HUES48 (cell line): Measurements from ENCODE around the gene ALPG.
"Not testable (repeated sequence)": the region's sequence is repeated elsewhere in the genome, so short reads cannot be mapped to it uniquely, and the experiment has no call there.

Experiments used
- H3K27ac ChIP-seq: one replicate; pipeline ENCODE4 v1.7.0; 2013; ENCODE audit warnings: low read depth, low read length, inconsistent platforms
- H3K27me3 ChIP-seq: 2 replicates; pipeline ENCODE4 v1.6.1; 2013; ENCODE audit warnings: mild to moderate bottlenecking, low read length; ENCODE audit not compliant: control insufficient read depth, insufficient read depth
- H3K36me3 ChIP-seq: 2 replicates; pipeline ENCODE4 v1.6.1; 2013; ENCODE audit warnings: low read length; ENCODE audit not compliant: control insufficient read depth, insufficient read depth
- H3K4me1 ChIP-seq: 2 replicates; pipeline ENCODE4 v1.6.1; 2013; ENCODE audit warnings: mild to moderate bottlenecking, low read length; ENCODE audit not compliant: control insufficient read depth, insufficient read depth
- H3K4me3 ChIP-seq: 2 replicates; pipeline ENCODE4 v1.5.1; 2013; ENCODE audit warnings: mild to moderate bottlenecking, low read depth, low read length
- H3K9ac ChIP-seq: 2 replicates; pipeline ENCODE4 v1.6.1; 2013; ENCODE audit warnings: mild to moderate bottlenecking, low read depth, low read length, moderate library complexity
- H3K9me3 ChIP-seq: 2 replicates; pipeline ENCODE4 v1.6.1; 2013; ENCODE audit warnings: low read length; ENCODE audit not compliant: control insufficient read depth, insufficient read depth

Gene ALPG

DNA sequence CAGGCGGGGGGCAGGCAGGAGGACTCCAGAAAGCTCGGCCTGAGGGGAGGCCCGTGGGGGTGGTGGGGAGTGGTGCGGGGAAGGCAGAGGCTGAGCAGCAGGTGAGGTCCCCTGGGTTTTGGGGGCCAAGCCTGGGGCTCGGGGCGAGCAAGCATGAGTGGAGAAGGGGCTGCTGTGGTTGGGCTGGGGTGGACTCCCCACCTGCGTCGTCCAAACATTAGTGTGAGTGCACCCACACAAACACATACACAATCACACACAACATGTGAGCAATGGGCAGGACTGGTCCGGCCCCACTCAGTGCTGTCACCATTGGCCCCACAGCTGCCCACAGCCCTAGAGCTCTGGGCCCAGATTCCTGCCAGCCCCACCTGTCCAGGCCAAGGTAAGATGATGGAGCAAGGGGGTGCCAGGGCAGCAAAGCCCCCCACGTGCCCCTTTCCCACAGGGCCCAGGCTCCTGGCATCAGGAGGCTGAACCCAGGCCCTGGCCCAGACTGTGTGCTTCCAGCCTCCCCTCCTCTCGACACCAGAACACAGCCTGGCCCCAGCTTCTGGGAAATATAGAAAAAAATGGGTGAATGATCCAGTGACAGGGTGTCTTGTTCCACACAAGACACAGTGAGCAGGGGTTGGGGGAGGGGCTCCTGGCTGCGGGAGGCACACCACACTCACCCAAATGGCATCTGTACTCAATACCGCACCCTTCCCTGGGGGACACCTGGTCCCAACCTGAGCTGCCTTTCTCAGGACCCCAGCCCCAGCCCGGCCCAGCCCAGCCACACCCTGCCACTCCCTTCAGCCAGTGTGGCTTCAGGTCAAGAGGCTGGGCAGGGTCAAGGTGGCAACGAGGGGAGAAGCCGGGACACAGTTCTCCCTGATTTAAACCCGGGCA, 28.6 kb upstream of the ALPG start:
- Histone ChIP-seq H3K4me3 (no peak overlapping the region), H3K27ac (no peak overlapping the region), H3K4me1 (peaks cover 18% of the 10 kb centered on the region), H3K9me3 (no peaks in the 10 kb centered on the region), H3K9ac (no peak overlapping the region), H3K27me3 (0 out of 2 replicates have a peak, but pooled peaks cover 5% of the 10 kb centered on the region), H3K36me3 (no peaks in the 10 kb centered on the region)

DNA sequence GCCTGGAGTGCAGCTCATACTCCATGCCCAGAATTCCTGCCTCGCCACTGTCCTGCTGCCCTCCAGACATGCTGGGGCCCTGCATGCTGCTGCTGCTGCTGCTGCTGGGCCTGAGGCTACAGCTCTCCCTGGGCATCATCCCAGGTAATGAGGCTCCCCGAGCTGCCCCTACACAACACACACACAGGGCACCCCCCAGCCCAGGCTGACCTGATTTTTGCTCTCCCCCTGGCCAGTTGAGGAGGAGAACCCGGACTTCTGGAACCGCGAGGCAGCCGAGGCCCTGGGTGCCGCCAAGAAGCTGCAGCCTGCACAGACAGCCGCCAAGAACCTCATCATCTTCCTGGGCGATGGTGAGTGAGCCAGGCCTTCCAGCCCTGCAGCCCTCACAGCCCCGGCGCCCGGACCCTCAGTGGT, 27.9 kb upstream of the ALPG start, which contains the start of gene ALPP:
TSS of gene ALPP (plus strand) at position 17 of the 417 bp plus-strand sequence. CDS start at position 69, 52 bp downstream.
- H3K4me3 ChIP-seq, H3K36me3 ChIP-seq, H3K9ac ChIP-seq, H3K27me3 ChIP-seq, H3K27ac ChIP-seq, H3K9me3 ChIP-seq: not testable (repeated sequence)
- peaks cover 18% of the 10 kb centered on the region for H3K4me1 ChIP-seq

DNA sequence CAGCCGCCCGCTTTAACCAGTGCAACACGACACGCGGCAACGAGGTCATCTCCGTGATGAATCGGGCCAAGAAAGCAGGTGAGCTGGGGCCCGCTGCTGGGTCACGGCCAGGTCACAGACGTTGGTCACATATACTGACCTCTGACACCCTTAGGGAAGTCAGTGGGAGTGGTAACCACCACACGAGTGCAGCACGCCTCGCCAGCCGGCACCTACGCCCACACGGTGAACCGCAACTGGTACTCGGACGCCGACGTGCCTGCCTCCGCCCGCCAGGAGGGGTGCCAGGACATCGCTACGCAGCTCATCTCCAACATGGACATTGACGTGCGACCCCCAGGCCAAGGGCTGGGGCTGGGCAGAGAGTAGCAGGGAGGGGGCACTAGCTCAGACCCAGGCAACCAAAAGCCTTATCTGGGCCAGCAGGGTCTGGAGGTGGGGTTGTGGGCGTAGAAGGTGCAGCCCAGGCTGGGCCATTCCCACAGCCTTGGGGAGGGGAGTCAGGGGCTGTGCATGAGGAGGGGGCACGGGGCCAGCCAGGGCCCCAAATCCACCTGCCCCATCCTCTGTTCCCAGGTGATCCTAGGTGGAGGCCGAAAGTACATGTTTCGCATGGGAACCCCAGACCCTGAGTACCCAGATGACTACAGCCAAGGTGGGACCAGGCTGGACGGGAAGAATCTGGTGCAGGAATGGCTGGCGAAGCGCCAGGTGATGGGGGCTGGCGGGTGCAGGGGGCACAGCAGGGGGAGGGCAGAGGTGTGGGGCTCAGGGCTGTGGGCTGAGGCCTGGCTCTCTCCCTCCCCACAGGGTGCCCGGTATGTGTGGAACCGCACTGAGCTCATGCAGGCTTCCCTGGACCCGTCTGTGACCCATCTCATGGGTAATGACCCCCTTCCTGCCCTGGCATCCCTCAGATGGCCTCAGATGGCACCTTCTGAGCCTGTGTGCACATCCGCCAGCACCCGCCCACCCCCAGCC, 26.7 kb upstream of the ALPG start:
- not testable (repeated sequence) for H3K9ac ChIP-seq, H3K27ac ChIP-seq, H3K36me3 ChIP-seq, H3K4me3 ChIP-seq, H3K9me3 ChIP-seq
- H3K27me3 ChIP-seq, result peaks cover 15% of the 10 kb centered on the region
- peaks cover 14% of the 10 kb centered on the region for H3K4me1 ChIP-seq

DNA sequence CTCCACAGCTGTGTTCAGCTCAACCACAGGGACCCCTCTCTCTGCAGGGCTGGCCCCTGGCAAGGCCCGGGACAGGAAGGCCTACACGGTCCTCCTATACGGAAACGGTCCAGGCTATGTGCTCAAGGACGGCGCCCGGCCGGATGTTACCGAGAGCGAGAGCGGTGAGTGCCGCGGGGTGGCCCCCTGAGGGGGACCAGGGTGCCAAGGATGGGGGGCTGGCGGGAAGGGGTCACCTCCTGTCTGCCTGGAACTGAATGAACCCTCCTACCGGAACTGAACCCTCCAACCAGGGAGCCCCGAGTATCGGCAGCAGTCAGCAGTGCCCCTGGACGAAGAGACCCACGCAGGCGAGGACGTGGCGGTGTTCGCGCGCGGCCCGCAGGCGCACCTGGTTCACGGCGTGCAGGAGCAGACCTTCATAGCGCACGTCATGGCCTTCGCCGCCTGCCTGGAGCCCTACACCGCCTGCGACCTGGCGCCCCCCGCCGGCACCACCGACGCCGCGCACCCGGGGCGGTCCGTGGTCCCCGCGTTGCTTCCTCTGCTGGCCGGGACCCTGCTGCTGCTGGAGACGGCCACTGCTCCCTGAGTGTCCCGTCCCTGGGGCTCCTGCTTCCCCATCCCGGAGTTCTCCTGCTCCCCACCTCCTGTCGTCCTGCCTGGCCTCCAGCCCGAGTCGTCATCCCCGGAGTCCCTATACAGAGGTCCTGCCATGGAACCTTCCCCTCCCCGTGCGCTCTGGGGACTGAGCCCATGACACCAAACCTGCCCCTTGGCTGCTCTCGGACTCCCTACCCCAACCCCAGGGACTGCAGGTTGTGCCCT, 25.2 kb upstream of the ALPG start:
- Histone ChIP-seq H3K27me3 (peaks cover 30% of the 10 kb centered on the region), H3K4me1 (peaks cover 11% of the 10 kb centered on the region)
- H3K4me3 ChIP-seq, H3K9me3 ChIP-seq, H3K9ac ChIP-seq, H3K36me3 ChIP-seq, H3K27ac ChIP-seq: not testable (repeated sequence)

DNA sequence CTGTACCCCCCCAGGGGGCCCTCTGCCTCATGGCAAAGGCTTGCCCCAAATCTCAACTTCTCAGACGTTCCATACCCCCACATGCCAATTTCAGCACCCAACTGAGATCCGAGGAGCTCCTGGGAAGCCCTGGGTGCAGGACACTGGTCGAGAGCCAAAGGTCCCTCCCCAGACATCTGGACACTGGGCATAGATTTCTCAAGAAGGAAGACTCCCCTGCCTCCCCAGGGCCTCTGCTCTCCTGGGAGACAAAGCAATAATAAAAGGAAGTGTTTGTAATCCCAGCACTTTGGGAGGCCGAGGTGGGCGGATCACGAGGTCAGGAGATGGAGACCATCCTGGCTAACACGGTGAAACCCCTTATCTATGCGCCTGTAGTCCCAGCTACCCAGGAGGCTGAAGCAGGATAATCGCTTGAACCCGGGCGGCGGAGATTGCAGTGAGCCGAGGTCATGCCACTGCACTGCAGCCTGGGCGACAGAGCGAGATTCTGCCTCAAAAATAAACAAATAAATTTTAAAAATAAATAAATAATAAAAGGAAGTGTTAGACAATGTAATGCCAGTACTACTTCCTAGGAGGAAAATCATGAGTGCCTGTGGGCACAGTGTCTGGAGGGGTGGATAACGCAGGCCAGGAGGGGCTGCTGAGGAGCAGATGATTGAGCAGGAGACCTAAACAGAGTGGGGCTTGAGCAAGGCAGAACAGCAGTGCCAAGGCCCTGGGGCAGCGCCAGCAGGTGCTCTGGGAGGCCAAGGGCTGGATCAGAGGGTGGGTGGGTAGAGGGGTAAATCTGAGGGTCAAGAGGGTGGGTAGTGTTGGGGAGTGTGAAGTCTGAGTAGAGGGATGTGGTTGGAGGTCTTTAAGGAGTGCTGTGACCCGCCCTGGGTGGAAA, 24.1 kb upstream of the ALPG start:
- H3K36me3 ChIP-seq, result no peaks in the 10 kb centered on the region
- H3K4me1 ChIP-seq, result peaks cover 9% of the 10 kb centered on the region
- H3K9ac ChIP-seq, result no peak overlapping the region
- no peak overlapping the region for H3K27ac ChIP-seq
- peaks cover 42% of the 10 kb centered on the region for H3K27me3 ChIP-seq
- H3K4me3 ChIP-seq, result no peak overlapping the region
- H3K9me3 ChIP-seq, result no peaks in the 10 kb centered on the region

DNA sequence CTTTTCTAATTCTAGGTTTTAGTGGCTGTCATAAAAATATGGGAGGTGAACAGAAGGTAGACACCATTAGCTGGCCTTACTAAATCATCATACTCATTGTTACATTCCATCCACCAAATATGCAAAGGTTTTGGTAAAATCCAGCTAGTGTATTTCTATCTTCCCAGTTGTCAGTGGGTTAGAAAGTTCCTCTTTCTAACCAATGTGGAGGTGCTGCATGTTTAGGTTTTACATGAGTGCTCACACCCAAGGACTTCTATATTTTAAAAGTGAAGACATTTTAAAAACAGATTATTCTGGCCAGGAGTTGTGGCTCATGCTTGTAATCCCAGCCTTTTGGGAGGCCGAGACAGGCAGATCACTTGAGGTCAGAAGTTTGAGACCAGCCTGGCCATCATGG, 22.2 kb upstream of the ALPG start:
- Histone ChIP-seq H3K9ac (no peak overlapping the region), H3K27ac (no peak overlapping the region), H3K4me1 (peaks cover 18% of the 10 kb centered on the region), H3K36me3 (no peaks in the 10 kb centered on the region), H3K4me3 (no peak overlapping the region), H3K9me3 (no peaks in the 10 kb centered on the region), H3K27me3 (peaks cover 60% of the 10 kb centered on the region)

DNA sequence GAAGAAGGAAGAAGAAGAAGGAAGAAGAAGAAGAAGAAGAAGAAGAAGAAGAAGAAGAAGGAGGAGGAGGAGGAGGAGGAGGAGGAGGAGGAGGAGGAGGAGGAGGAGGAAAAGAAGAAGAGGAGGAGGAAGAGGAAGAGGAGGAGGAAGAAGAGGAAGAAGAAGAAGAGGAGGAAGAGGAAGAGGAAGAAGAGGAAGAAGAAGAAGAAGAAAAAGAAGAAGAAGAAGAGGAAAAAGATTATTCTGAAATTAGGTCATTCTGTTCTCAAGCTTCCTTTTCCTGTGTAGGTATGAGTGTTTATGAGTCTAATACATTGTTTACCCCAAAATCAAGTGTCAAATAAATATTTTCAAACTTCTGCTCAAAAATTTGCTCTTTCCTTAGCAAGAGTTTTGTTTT, 21.6 kb upstream of the ALPG start:
- H3K36me3 ChIP-seq, H3K9ac ChIP-seq, H3K9me3 ChIP-seq, H3K27ac ChIP-seq, H3K4me3 ChIP-seq: not testable (repeated sequence)
- H3K27me3 ChIP-seq, result peaks cover 66% of the 10 kb centered on the region
- H3K4me1 ChIP-seq, result peaks cover 21% of the 10 kb centered on the region

DNA sequence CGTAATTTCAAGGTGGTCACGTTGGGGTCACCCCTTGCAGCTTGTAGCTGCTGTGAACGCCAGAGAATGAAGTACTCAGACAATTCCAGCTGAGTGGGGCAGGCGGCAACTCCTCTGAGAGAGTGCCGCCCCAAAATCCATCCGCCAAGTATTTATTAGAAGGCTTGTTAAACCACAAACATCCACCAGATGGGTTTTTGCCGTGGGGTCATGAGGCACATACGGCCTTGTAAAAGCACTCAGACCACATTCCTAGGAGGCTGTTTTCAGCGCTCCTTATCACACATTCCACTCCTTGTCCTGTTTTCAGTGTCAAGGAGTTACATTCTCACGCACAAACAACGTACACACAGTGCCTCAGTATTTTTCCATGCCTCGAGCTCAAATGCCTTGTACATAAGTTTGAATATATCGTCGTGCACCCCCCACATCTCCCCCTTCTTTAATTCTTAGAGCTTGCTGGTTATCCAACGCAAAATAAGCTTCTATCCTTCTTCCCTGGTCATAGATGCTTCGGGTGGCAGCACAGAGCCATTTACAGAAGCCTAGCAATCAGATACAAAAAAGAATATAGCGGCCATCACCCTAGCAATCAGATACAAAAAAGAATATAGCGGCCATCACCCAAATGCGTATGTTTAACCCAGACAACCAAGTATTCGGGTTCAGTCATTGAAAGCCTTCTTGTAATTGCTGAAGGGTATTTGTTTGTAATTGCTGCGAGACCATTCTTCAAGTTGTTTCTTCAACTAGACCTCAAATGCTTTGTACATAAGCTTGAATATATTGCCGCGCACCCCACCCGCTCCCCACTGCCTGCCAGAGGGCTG, 20.8 kb upstream of the ALPG start:
- H3K36me3 ChIP-seq, result no peaks in the 10 kb centered on the region; the same call in 1 of the 2 replicates
- H3K4me3 ChIP-seq, result peak overlapping the region; percentile 65
- no peak overlapping the region for H3K27ac ChIP-seq
- H3K4me1 ChIP-seq, result peaks cover 21% of the 10 kb centered on the region
- H3K27me3 ChIP-seq, result peaks cover 74% of the 10 kb centered on the region
- H3K9ac ChIP-seq, result no peak overlapping the region
- no peaks in the 10 kb centered on the region for H3K9me3 ChIP-seq

DNA sequence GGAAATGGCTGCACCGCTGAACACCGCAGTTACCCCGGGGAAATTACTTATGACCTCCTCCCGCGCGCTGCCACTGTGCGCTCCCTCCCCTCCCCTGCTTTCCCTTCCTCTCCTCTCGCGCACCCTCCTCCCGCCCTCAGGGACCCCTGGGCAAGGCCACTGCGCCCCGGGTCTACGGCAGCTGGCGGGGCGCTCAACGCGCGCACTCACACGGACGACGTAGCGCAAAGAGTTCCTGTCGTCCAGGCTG, 20.2 kb upstream of the ALPG start:
- Histone ChIP-seq H3K9me3 (no peaks in the 10 kb centered on the region), H3K4me3 (peak overlapping the region; percentile 65), H3K27me3 (peaks cover 76% of the 10 kb centered on the region), H3K27ac (no peak overlapping the region), H3K9ac (no peak overlapping the region), H3K4me1 (peaks cover 21% of the 10 kb centered on the region), H3K36me3 (no peaks in the 10 kb centered on the region; the same call in 1 of the 2 replicates)
